LNCaP clone FGC (cell line): ENCODE data around the gene C3.
"Not testable (repeated sequence)": the region's sequence is repeated elsewhere in the genome, so short reads cannot be mapped to it uniquely, and the experiment has no call there.

Experiments used
- DNase-seq: peaks from one replicate; pipeline ENCODE4 v3.0.0-alpha.2; 2011; ENCODE audit warnings: low read depth
- H3K4me3 ChIP-seq: 2 replicates; pipeline ENCODE4 v1.5.1; 2011; ENCODE audit warnings: mild to moderate bottlenecking, low read depth, low read length, control low read depth
- TF ChIP-seq, protein P1 (sequence below): IDR thresholded peaks from 2 replicates; pipeline ENCODE4 v1.5.1; 2012; ENCODE audit warnings: mild to moderate bottlenecking; ENCODE audit not compliant: control insufficient read depth, insufficient read depth; ENCODE audit errors: extremely low read depth

Gene C3

DNA sequence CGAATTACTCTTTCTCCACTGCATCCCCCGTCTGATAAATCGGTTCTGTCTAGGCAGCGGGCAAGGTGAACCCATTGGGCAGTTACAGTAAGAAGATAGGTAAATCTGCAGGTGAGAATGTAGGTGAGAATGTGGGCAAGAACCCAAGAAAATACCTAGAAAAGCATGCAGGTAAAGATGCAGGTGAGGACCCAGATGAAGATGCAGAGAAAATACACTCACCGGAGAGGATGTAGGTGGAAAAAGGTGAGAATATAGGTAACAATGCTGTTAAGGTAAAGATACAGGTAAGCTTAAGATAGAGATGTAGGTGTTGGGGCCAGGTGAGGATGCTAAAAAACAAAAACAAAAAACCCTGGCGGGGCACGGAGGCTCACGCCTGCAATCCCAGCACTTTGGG, 44.2 kb downstream of the C3 start:
- no peak overlapping the region for H3K4me3 ChIP-seq
- TF ChIP-seq, protein P1, sequence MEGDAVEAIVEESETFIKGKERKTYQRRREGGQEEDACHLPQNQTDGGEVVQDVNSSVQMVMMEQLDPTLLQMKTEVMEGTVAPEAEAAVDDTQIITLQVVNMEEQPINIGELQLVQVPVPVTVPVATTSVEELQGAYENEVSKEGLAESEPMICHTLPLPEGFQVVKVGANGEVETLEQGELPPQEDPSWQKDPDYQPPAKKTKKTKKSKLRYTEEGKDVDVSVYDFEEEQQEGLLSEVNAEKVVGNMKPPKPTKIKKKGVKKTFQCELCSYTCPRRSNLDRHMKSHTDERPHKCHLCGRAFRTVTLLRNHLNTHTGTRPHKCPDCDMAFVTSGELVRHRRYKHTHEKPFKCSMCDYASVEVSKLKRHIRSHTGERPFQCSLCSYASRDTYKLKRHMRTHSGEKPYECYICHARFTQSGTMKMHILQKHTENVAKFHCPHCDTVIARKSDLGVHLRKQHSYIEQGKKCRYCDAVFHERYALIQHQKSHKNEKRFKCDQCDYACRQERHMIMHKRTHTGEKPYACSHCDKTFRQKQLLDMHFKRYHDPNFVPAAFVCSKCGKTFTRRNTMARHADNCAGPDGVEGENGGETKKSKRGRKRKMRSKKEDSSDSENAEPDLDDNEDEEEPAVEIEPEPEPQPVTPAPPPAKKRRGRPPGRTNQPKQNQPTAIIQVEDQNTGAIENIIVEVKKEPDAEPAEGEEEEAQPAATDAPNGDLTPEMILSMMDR: no peak
- no peak for DNase-seq

DNA sequence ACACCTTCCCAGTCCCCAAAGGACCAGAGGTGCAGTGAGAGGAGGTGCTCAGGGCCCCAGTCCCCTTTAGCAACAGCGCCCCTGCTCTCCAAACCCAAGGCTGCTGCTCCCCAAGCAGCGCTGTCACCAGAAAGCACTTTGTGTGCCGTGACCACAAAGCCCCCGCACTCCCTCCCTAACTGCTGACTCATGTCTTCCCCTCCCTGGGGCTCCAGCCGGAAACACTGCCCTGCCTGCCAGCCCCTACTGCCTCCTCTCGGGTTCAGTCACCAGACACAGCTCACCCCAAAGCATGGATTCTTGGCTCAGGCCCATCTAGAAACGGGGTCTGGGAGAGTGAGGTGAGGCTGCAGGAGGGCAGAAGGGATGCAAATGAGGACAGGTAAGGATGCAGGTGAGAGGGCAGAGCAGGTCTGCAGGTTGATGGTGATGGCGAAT, 45.6 kb downstream of the C3 start:
- DNase-seq: no peak
- TF ChIP-seq, protein P1: no peak
- H3K4me3 ChIP-seq: no peak overlapping the region

DNA sequence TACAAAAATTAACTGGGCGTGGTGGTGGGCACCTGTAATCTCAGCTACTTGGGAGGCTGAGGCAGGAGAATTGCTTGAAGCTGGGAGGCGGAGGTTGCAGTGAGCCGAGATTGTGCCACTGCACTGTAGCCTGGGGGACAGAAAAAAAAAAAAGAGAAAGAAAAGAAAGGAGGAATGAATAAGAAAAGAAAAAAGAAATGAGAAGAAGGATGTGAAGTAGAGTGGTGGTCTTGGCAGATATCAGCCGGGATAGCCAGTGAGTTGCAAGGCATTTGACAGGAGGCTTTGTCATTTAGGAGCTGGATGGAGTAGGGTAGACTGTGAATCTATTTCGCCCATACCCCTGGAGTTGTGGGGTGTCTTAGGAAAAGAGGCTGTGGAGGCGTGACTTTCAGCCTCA, 46.0 kb downstream of the C3 start:
- not testable (repeated sequence) for H3K4me3 ChIP-seq, DNase-seq

DNA sequence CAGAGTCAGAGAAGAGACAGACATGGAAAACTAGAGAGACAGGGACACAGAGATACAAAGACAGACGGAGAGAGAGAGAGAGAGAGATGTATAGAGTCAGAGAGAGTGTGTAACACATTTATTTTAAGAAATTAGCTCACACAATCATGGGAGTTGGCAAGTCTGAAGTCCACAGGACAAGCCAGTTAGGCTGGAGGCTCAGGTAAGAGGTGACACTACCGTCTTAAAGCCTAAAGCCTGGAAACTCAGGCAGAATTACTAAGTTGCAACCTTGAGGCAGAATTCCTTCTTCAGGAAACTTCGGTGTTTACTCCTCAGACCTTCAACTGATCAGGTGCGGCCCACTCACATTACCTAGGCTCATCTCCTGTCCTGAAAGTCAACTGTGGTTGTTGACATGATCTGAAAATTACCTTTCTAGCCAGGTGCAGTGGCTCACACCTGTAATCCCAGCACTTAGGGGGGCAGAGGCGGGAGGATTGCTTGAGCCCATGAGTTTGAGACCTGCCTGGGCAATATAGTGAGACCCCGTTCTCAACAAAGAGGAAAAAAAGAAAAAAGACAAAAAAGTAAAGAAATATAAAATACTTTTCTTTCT, 47.7 kb downstream of the C3 start:
- TF ChIP-seq, protein P1: no peak
- no peak for DNase-seq
- H3K4me3 ChIP-seq: no peak overlapping the region

DNA sequence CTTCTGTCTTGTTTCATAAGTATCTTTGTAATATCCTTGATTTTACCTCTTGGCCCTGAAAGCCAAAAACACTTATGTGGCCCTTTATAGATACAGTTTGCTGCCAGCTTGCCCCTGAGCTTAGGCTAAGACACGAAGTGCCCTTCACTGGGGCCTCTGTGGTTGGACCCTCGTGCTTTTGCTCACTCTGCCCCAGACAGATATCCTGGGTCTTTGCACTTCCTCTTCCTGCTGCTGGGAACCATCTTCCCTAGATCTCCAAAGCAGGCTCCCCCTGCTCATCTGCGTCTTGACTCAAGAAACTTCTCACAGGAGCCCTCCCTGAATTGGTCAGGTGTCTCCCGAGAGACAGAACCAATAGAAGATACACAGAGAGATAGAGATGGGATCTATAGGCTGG, 48.5 kb downstream of the C3 start:
- no peak for DNase-seq
- H3K4me3 ChIP-seq: no peak overlapping the region
- TF ChIP-seq, protein P1: no peak

DNA sequence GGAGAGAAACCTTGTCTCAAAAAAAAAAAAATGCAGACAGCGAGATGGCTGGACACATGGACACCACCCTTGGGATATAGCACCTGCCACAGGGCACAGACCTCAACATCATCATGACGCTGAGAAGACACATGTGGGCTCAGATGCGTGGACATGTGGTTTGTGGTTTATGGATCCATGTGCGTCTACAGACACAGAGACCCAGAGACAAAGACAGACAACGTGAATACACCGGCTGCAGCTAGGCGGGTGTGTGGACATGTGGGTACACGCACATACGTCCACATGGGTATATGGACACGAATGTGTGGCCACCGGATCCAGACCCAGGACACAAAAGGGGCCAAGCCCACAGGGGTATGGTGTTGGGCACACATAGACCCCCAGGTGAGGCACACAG, 51.8 kb downstream of the C3 start:
- TF ChIP-seq, protein P1: no peak
- no peak for DNase-seq
- no peak overlapping the region for H3K4me3 ChIP-seq

DNA sequence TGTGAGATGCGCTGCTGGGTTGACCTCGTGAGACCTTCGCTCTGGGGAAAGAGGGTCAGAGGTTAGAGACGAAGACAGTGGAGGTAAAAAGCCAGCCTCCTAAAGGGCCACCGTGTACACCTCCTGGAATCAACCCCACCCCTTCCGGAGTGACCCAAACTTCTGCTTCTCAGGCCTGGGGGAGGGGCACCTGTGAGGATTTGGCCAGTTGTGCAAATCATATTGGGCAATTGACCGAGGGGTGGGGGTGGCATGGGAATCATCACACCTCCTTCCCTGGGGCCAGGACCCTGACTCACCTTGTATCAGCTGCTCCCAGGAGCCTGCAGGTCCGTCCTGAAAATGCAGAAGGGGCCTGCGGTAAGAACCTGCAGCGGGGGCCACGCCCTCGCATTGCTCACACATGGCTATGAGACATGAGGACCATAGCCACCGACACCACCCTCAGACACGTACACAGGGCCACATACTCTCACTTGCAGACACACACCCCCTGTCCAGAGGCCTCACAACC, 53.3 kb downstream of the C3 start:
- TF ChIP-seq, protein P1: no peak
- no peak overlapping the region for H3K4me3 ChIP-seq
- no peak for DNase-seq

DNA sequence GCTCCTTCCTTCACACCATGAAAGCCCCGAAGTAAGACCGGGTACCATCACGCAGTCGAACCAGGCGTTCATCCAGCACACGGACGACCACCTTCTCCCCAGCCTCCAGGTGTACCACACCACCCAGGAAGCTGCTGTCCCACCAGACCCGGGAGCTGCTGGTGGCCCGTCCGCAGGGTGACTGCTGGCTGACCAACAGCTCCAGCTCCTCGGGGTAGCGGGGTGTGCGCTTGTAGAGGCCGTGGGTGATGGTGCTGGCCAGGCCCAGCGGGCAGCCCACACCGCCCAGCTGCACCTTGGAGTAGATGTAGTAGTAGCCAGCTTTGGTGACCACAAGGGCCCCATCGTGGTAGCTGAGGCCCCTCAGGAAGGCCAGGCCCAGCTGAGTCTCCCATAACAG, 55.5 kb downstream of the C3 start:
- TF ChIP-seq, protein P1: no peak
- DNase-seq: no peak
- no peak overlapping the region for H3K4me3 ChIP-seq
